HCT116 (cell line): Measurements from ENCODE around the gene SH3BP5L. TPM values are rescaled to one million over a fixed set of nuclear protein-coding genes. Genes with fewer than 3 reads are reported as not detected.

Source experiments
- ATAC-seq: fragments of 200-7000 bp; cut with Tn5 transposase; 2 replicates; pipeline ENCODE4 v1.9.1; 2020; ENCODE audit warnings: mild to moderate bottlenecking, moderate library complexity
- BruUV-seq: library from RNA; stranded (reverse); fragments of 400-500 nt; replicated peaks from 2 replicates; lab custom pipeline; 2021; lab: Mats Ljungman, UMichigan
- CTCF ChIA-PET: fragments of 300-600 bp; sonication (Branson Sonifier 250); formaldehyde crosslinking; loops from one replicate; lab custom pipeline; 2021; ENCODE audit warnings: antibody characterized with exemption; lab: Charles Lee
- POLR2A ChIA-PET: fragments of 300-600, 350-600 bp; sonication (Branson Sonifier 250); formaldehyde crosslinking; loops from one replicate; lab custom pipeline; 2021; ENCODE audit warnings: antibody characterized with exemption; lab: Charles Lee
- RAD21 ChIA-PET, 2 experiments: fragments of 300-600 bp; sonication (Branson Sonifier 250); formaldehyde crosslinking; loops; one replicate each; lab custom pipeline; 2023; ENCODE audit warnings: low total read pairs in 2 of 2; ENCODE audit not compliant: uncharacterized antibody in 2 of 2, unreplicated experiment in 2 of 2, low non-redundant PET in 1 of 2; lab: Charles Lee
- DNase-seq: peaks from one replicate; pipeline ENCODE4 v3.0.0-alpha.2; 2010; ENCODE audit warnings: low read depth, low spot score
- H2AFZ ChIP-seq: fragments of 200-600 bp; shearing (Covaris generic), sonication (generic); 2 replicates; pipeline ENCODE4 v1.6.1; 2017; ENCODE audit warnings: low read depth, mixed run types, mixed read lengths, antibody characterized with exemption, low read length; ENCODE audit not compliant: poor library complexity, severe bottlenecking
- H3K27ac ChIP-seq: 2 replicates; pipeline ENCODE4 v1.5.1; 2012; ENCODE audit warnings: low read depth, low read length
- H3K27me3 ChIP-seq: fragments of 200-600 bp; sonication (generic); 2 replicates; pipeline ENCODE4 v1.6.1; 2016; ENCODE audit warnings: mixed run types, low read length, mixed read lengths; ENCODE audit not compliant: insufficient read depth
- H3K36me3 ChIP-seq, 2 experiments: fragments of 200-500 bp in 1 of 2; fragments of 200-600 bp in 1 of 2; sonication (Bioruptor generic) in 1 of 2; sonication (generic) in 1 of 2; 2 replicates each; pipeline versions ENCODE4 v1.5.1 to v1.6.1; 2014 to 2016; ENCODE audit warnings: low read length in 2 of 2, inconsistent platforms in 1 of 2, mixed read lengths in 1 of 2, mixed run types in 1 of 2; ENCODE audit not compliant: insufficient read depth in 2 of 2, control insufficient read depth in 1 of 2
- H3K4me1 ChIP-seq, 2 experiments: fragments of 200-600 bp in 1 of 2; sonication (generic) in 1 of 2; 2 replicates each; pipeline versions ENCODE4 v1.5.1 to v1.6.1; 2012 to 2017; ENCODE audit warnings: low read length in 2 of 2, inconsistent platforms in 1 of 2, mild to moderate bottlenecking in 1 of 2, mixed read lengths in 1 of 2, mixed run types in 1 of 2, moderate library complexity in 1 of 2; ENCODE audit not compliant: insufficient read depth in 2 of 2, control insufficient read depth in 1 of 2
- H3K4me2 ChIP-seq: fragments of 200-600 bp; sonication (generic); 2 replicates; pipeline ENCODE4 v1.6.1; 2017; ENCODE audit warnings: mixed run types, low read length, mixed read lengths
- H3K4me3 ChIP-seq, 2 experiments: fragments of 200-600 bp in 1 of 2; sonication (generic) in 1 of 2; replicated peaks in 1 of 2; 2 replicates each; pipeline ENCODE4 v1.5.1; 2011 to 2016; ENCODE audit warnings: low read length in 2 of 2, control low read depth in 1 of 2, low read depth in 1 of 2, mild to moderate bottlenecking in 1 of 2, mixed read lengths in 1 of 2, mixed run types in 1 of 2
- H3K79me2 ChIP-seq: fragments of 200-600 bp; sonication (generic); 2 replicates; pipeline ENCODE4 v1.6.1; 2017; ENCODE audit warnings: mild to moderate bottlenecking, mixed run types, low read length, moderate library complexity, mixed read lengths; ENCODE audit not compliant: insufficient read depth
- H3K9ac ChIP-seq: fragments of 200-600 bp; sonication (generic); 2 replicates; pipeline ENCODE4 v1.6.1; 2016; ENCODE audit warnings: low read length, mixed read lengths
- H3K9me2 ChIP-seq: fragments of 200-600 bp; sonication (generic), shearing (Covaris generic); 2 replicates; pipeline ENCODE4 v1.6.1; 2017; ENCODE audit warnings: mixed run types, mild to moderate bottlenecking, moderate library complexity; ENCODE audit not compliant: insufficient read depth
- H3K9me3 ChIP-seq, 2 experiments: fragments of 200-500 bp in 1 of 2; fragments of 200-600 bp in 1 of 2; sonication (Bioruptor generic) in 1 of 2; sonication (generic) in 1 of 2; 2 replicates each; pipeline ENCODE4 v1.6.1; 2014 to 2017; ENCODE audit warnings: low read length in 2 of 2, mixed read lengths in 2 of 2, inconsistent platforms in 1 of 2, low read depth in 1 of 2, mild to moderate bottlenecking in 1 of 2, mixed run types in 1 of 2, moderate library complexity in 1 of 2; ENCODE audit not compliant: control insufficient read depth in 1 of 2, insufficient read depth in 1 of 2
- H4K20me1 ChIP-seq: fragments of 200-600 bp; sonication (generic), shearing (Covaris generic); 2 replicates; pipeline ENCODE4 v1.6.1; 2017; ENCODE audit warnings: mixed run types, mild to moderate bottlenecking, moderate library complexity; ENCODE audit not compliant: insufficient read depth
- CEBPB ChIP-seq: IDR thresholded peaks from 2 replicates; pipeline ENCODE4 v1.6.1; 2012; ENCODE audit warnings: low read depth
- EZH2 ChIP-seq: fragments of 200-600 bp; sonication (generic); IDR thresholded peaks from 2 replicates; pipeline ENCODE4 v1.6.1; 2017; ENCODE audit warnings: antibody characterized with exemption, mixed run types
- EZH2phosphoT487 ChIP-seq: fragments of 200-600 bp; IDR thresholded peaks from 2 replicates; pipeline ENCODE4 v1.6.1; 2018; ENCODE audit warnings: antibody characterized with exemption, borderline replicate concordance
- FOSL1 ChIP-seq: IDR thresholded peaks from 2 replicates; pipeline ENCODE4 v1.6.1; 2012; ENCODE audit warnings: low read depth
- JUND ChIP-seq: IDR thresholded peaks from 2 replicates; pipeline ENCODE4 v1.6.1; 2012
- MAX ChIP-seq: IDR thresholded peaks from 2 replicates; pipeline ENCODE4 v1.6.1; 2012
- POLR2A ChIP-seq: IDR thresholded peaks from 2 replicates; pipeline ENCODE4 v1.7.0; 2011; ENCODE audit warnings: borderline replicate concordance; ENCODE audit not compliant: insufficient read depth, insufficient read length; ENCODE audit errors: extremely low read depth
- POLR2AphosphoS5 ChIP-seq: IDR thresholded peaks from 2 replicates; pipeline ENCODE4 v1.6.1; 2011; ENCODE audit warnings: mild to moderate bottlenecking, low read depth, low read length, moderate library complexity
- RAD21 ChIP-seq: IDR thresholded peaks from 2 replicates; pipeline ENCODE4 v1.6.1; 2012; ENCODE audit warnings: low read depth, mild to moderate bottlenecking
- REST ChIP-seq: IDR thresholded peaks from 2 replicates; pipeline ENCODE4 v1.6.1; 2012; ENCODE audit warnings: low read depth
- SIN3A ChIP-seq: IDR thresholded peaks from 2 replicates; pipeline ENCODE4 v1.6.1; 2012; ENCODE audit warnings: low read depth
- SP1 ChIP-seq: IDR thresholded peaks from 2 replicates; pipeline ENCODE4 v1.6.1; 2012; ENCODE audit warnings: low read depth
- TCF7L2 ChIP-seq: IDR thresholded peaks from 2 replicates; pipeline ENCODE4 v1.7.0; 2011; ENCODE audit warnings: borderline replicate concordance, inconsistent platforms; ENCODE audit not compliant: insufficient read depth, insufficient read length; ENCODE audit errors: extremely low read depth
- ZFX ChIP-seq: fragments of 450-650 bp; IDR thresholded peaks from 2 replicates; pipeline ENCODE4 v1.6.1; 2017
- ZNF274 ChIP-seq: fragments of 200-500 bp; sonication (Bioruptor generic); IDR thresholded peaks from 2 replicates; pipeline ENCODE4 v1.6.1; 2014; ENCODE audit warnings: mild to moderate bottlenecking, low read depth, low read length, inconsistent platforms
- intact Hi-C: fragments of 100-400 bp; cut with micrococcal nuclease; formaldehyde crosslinking; loops from 2 replicates; pipeline ENCODE4 v1.10.0; 2022
- total RNA-seq: library from RNA; stranded (reverse); gene quantifications from one replicate; pipeline ENCODE4 v1.2.1, GENCODE V29; 2021; ENCODE audit not compliant: unreplicated experiment
- TF ChIP-seq, protein P1 (sequence below): IDR thresholded peaks from 2 replicates; pipeline ENCODE4 v1.6.1; 2012
- TF ChIP-seq, protein P2 (sequence below): IDR thresholded peaks from 2 replicates; pipeline ENCODE4 v1.6.1; 2011; ENCODE audit warnings: mild to moderate bottlenecking, low read length, moderate library complexity; ENCODE audit not compliant: insufficient replicate concordance; ENCODE audit errors: extremely low read depth

Gene SH3BP5L
- total RNA-seq, 1 experiment from 2014 or later, result 22.3 TPM

GRCh38 chr1:248783367-248783766 lies 42.3 kb downstream of the SH3BP5L start:
- intact Hi-C loops, result no loop called here
- TF ChIP-seq TCF7L2 (no peak), JUND (no peak), EZH2phosphoT487 (no peak), SP1 (no peak), ZFX (no peak), ZNF274 (no peak), EZH2 (no peak), MAX (no peak), POLR2AphosphoS5 (no peak), RAD21 (no peak), CEBPB (no peak), REST (no peak), FOSL1 (no peak), SIN3A (no peak), POLR2A (no peak)
- TF ChIP-seq, protein P1, sequence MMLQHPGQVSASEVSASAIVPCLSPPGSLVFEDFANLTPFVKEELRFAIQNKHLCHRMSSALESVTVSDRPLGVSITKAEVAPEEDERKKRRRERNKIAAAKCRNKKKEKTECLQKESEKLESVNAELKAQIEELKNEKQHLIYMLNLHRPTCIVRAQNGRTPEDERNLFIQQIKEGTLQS, result no peak
- TF ChIP-seq, protein P2, sequence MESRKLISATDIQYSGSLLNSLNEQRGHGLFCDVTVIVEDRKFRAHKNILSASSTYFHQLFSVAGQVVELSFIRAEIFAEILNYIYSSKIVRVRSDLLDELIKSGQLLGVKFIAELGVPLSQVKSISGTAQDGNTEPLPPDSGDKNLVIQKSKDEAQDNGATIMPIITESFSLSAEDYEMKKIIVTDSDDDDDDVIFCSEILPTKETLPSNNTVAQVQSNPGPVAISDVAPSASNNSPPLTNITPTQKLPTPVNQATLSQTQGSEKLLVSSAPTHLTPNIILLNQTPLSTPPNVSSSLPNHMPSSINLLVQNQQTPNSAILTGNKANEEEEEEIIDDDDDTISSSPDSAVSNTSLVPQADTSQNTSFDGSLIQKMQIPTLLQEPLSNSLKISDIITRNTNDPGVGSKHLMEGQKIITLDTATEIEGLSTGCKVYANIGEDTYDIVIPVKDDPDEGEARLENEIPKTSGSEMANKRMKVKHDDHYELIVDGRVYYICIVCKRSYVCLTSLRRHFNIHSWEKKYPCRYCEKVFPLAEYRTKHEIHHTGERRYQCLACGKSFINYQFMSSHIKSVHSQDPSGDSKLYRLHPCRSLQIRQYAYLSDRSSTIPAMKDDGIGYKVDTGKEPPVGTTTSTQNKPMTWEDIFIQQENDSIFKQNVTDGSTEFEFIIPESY, result no peak
- Histone ChIP-seq H3K9ac (no peak overlapping the region), H4K20me1 (no peaks in the 10 kb centered on the region), H3K79me2 (no peaks in the 10 kb centered on the region), H3K4me1 (no peaks in the 10 kb centered on the region), H3K27me3 (no peaks in the 10 kb centered on the region), H3K9me3 (no peaks in the 10 kb centered on the region), H2AFZ (no peak overlapping the region), H3K36me3 (no peaks in the 10 kb centered on the region), H3K4me3 (no peak overlapping the region), H3K27ac (no peak overlapping the region), H3K9me2 (no peaks in the 10 kb centered on the region), H3K4me2 (no peak overlapping the region)
- ATAC-seq (no peak), DNase-seq (no peak)
- ChIA-PET CTCF (no interaction called here), POLR2A (no interaction called here), RAD21 (no interaction called here)
- BruUV-seq, result no TSS peak
